ENCODE results near the gene MB.

Gene MB

DNA sequence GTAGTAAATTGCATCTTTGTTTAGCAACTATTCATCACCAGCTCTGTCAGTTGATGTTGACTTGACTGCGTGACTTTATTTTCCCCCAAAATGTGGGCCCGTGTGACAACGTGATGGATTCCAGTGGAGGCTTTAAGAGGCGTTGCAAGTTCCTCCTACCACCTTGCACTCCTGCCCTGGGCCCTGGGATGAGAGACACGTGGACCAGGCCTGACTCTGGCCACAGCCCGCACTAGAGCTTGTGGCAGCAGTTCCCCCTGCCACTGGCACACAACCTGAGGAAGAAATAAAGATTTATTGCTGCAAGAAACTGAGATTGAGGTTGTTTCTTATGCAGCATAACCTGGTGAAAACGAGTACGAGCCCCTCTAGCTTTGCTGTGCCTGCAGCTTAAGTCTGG, 44.6 kb downstream of the MB start:
- DNase-seq (ENCODE audit: low read depth) = no peak

DNA sequence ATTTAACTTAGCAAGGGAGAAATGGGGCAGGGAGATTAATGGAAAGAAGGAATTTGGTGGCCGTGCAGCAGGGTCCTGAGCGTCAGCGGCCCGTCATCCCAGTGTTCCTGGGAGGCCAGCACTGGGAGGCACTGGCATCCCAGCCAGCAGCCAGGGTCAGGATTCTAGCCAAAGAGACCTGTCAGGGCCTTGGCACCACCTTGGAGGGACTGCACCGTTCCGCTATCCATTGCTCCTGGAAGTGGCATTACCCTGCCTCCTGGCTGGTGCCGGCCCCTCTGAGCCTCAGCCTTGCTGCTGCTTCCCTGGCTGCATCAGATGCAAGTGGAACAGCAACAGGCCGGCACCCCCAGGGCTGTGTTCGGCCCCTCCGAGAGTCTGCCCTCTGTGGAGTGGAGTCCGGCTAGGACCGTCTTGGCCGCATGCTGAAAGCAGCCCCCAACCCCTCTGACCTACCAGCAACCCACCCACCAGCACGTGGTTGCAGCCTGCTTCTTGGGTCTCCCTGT, 46.4 kb downstream of the MB start:
- no peak for DNase-seq (ENCODE audit: low read depth)

DNA sequence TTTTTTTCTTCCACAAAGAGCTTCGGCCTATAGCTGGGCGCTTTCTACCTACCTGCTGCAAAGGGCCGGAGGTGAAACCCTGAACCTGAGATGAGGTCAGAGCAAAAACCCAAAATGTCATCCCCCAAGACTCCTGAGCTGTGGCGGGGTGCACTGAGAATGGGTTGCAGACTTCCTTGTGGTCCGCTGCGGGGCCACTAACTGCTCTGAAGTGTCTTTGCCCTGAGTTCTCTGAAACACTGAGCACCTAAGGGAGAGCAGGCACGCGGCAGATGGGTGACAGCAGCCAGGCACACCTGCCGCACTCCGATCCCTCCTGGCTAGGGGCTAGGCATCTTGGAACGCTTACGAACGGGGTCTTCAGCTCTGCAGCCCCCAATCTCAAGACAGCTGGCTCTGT, 47.2 kb downstream of the MB start:
- no peak for DNase-seq (ENCODE audit: low read depth)

GRCh38 chr22:35568751-35569739, 48.1 kb downstream of the MB start:
- DNase-seq (ENCODE audit: low read depth) = peak; percentile 61

DNA sequence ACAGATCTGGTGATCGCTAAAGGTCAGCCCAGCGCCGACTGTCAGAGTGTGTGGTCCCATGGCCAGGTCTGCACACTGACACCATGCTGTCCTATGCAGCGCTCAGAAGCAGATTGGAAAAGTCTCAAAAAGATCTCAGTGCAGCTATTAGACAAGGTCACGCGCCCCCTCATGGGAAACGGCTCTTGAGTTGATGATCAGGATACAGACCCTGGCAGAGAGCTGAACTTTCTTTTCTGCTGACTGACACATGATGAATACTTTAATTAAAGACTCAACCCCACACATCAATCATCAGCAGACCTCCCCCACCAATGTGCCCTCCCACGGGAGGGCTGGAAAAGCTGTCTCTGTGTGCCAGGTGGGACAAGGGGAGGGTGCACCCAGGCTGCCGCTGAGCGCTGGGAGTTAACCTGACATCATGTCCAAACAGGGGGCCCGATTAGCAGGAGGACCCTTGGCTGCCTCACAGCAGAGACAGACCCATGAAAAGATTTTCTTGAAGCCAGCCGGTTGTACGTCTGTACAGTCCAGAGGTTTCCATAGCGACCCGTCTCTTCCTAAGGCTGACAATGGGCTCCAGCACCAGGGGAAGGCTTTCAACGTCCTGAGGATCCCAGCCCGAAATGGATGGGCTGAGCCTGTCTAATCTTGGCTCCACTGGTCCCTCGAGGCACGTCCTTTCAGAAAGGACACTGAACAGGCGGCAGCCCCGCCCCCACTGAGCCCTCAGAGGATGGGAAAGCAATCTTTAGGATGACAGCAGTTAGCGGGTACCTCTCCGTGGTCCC, 49.6 kb downstream of the MB start:
- no peak for DNase-seq (ENCODE audit: low read depth)

- DNase-seq (ENCODE audit: low read depth) = no peak
Measured at GRCh38 chr22:35564975-35565867, 51.9 kb downstream of the MB start.

GRCh38 chr22:35563211-35563610, 53.9 kb downstream of the MB start:
- DNase-seq (ENCODE audit: low read depth) = no peak

DNA sequence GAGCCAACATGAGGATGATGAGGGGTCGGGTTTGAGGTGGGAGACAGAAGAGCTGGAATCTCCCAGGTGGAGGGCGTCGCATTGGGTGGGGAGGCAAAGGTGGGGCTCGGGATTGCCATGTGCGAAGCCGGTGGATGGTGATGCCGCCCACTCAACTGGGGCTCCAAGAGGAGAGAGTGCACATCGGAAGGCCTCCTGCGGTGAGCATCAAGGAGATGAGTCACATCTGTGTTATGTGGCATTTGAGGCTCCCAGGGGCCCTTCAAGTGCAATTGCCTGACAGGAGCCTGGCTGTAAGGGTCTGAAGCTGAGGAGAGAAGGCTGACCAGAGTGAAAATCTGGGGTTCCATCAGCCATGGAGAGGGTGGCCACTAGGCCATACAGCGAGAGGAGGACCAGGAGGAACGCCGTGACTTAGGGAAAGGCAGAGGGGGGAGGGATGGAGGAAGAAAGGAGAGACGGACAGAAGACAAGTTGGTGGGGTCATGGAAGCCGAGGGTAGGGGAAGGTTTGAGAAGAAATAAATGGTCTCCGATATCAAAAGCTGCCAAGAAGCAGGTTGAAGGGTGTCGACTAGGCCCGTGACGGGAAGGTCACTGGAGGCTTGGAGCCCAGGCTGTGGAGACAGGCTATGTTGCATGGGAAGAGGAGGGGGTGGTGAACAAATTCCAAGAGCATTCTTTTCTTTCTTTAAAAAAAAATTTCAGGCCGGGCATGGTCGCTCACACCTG, 55.2 kb downstream of the MB start:
- peak; percentile 88 for DNase-seq (ENCODE audit: low read depth)

- no peak for DNase-seq (ENCODE audit: low read depth)
Measured at GRCh38 chr22:35560824-35561223, 56.3 kb downstream of the MB start.

DNA sequence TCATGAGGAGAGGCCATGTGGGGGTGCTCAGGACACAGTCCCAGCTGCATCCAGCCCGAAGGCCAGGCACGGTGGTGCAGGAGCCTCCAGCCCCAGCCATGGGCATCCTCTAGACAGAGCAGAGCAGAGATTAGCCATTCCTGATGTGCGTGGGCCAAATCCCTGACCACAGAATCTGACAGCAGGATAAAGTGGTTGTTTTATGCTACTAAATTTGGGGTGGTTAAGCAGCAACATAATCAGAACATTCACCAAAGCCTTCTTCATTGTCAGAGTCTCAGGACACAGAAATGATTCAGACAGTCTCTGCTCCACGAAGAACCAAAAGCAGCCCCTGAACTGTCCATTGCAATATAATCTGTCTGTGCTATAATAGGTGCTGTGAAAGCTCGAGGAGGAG, 56.8 kb downstream of the MB start:
- no peak for DNase-seq (ENCODE audit: low read depth)

- DNase-seq (ENCODE audit: low read depth) = peak; percentile 58
Measured at GRCh38 chr22:35559354-35560005, 57.6 kb downstream of the MB start.

GRCh38 chr22:35558719-35559118, 58.4 kb downstream of the MB start:
- no peak for DNase-seq (ENCODE audit: low read depth)

GRCh38 chr22:35558031-35558430, 59.1 kb downstream of the MB start:
- no peak for DNase-seq (ENCODE audit: low read depth)
